HL-60 (cell line): Measurements from ENCODE around the gene SYCN.

ENCODE experiments used
- POLR2AphosphoS5 ChIP-seq: IDR thresholded peaks from 2 replicates; pipeline ENCODE4 v1.6.1; 2012; ENCODE audit warnings: low read depth
- SPI1 ChIP-seq: IDR thresholded peaks from 2 replicates; pipeline ENCODE4 v1.6.1; 2012; ENCODE audit warnings: low read depth, mild to moderate bottlenecking, borderline replicate concordance
- TF ChIP-seq, protein P1 (sequence below): IDR thresholded peaks from one replicate; pipeline ENCODE4 v1.5.1; 2011; ENCODE audit warnings: low read length, control low read depth, inconsistent platforms; ENCODE audit not compliant: insufficient read depth
- TF ChIP-seq, protein P2 (sequence below): IDR thresholded peaks from 2 replicates; pipeline ENCODE4 v1.6.1; 2012; ENCODE audit warnings: low read depth; ENCODE audit not compliant: insufficient replicate concordance

DNA sequence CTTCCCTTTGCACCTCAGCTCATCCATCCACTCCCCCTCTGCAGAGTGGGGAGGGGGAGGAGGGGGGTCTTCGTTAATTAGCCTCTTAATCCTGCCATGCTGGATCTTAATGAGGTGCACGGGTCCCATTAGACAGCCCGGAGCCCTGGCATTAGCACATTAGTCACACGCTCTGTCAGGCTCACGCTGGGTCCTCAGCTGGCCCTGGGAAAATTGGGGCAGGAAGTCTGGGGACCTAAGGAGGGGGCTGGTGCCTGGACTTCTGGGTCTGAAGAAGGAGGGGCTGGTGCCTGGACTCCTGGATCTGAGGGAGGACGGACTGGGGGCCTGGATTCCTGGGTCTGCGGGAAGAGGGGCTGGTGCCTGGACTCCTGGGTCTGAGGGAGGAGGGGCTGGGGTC lies 7.7 kb downstream of the SYCN start:
- TF ChIP-seq, protein P1, sequence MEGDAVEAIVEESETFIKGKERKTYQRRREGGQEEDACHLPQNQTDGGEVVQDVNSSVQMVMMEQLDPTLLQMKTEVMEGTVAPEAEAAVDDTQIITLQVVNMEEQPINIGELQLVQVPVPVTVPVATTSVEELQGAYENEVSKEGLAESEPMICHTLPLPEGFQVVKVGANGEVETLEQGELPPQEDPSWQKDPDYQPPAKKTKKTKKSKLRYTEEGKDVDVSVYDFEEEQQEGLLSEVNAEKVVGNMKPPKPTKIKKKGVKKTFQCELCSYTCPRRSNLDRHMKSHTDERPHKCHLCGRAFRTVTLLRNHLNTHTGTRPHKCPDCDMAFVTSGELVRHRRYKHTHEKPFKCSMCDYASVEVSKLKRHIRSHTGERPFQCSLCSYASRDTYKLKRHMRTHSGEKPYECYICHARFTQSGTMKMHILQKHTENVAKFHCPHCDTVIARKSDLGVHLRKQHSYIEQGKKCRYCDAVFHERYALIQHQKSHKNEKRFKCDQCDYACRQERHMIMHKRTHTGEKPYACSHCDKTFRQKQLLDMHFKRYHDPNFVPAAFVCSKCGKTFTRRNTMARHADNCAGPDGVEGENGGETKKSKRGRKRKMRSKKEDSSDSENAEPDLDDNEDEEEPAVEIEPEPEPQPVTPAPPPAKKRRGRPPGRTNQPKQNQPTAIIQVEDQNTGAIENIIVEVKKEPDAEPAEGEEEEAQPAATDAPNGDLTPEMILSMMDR, result no peak
- TF ChIP-seq, protein P2, sequence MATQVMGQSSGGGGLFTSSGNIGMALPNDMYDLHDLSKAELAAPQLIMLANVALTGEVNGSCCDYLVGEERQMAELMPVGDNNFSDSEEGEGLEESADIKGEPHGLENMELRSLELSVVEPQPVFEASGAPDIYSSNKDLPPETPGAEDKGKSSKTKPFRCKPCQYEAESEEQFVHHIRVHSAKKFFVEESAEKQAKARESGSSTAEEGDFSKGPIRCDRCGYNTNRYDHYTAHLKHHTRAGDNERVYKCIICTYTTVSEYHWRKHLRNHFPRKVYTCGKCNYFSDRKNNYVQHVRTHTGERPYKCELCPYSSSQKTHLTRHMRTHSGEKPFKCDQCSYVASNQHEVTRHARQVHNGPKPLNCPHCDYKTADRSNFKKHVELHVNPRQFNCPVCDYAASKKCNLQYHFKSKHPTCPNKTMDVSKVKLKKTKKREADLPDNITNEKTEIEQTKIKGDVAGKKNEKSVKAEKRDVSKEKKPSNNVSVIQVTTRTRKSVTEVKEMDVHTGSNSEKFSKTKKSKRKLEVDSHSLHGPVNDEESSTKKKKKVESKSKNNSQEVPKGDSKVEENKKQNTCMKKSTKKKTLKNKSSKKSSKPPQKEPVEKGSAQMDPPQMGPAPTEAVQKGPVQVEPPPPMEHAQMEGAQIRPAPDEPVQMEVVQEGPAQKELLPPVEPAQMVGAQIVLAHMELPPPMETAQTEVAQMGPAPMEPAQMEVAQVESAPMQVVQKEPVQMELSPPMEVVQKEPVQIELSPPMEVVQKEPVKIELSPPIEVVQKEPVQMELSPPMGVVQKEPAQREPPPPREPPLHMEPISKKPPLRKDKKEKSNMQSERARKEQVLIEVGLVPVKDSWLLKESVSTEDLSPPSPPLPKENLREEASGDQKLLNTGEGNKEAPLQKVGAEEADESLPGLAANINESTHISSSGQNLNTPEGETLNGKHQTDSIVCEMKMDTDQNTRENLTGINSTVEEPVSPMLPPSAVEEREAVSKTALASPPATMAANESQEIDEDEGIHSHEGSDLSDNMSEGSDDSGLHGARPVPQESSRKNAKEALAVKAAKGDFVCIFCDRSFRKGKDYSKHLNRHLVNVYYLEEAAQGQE, result no peak
- TF ChIP-seq POLR2AphosphoS5, result no peak
- no peak for TF ChIP-seq SPI1
